CD14-positive monocyte (primary cell): ENCODE results near the gene PDK2. TPM values are rescaled to one million over a fixed set of nuclear protein-coding genes. Genes with fewer than 3 reads are reported as not detected.
A peak's percentile ranks its signal among the peaks of the same experiment; 100 is the strongest.

Experiments
- DNase-seq, 3 donors: peaks; one replicate each; pipeline ENCODE4 v3.0.0-alpha.2; 2011 to 2022
- H2AFZ ChIP-seq: 2 replicates; pipeline ENCODE4 v1.6.0; 2012; ENCODE audit warnings: mild to moderate bottlenecking, low read depth, low read length, inconsistent platforms; ENCODE audit not compliant: insufficient read depth, poor library complexity, severe bottlenecking
- H3K27ac ChIP-seq, 2 donors: 1 replicate in 1 of 2; 2 replicates in 1 of 2; pipeline ENCODE4 v1.5.1; 2012 to 2013; ENCODE audit warnings: low read length in 2 of 2, control low read depth in 1 of 2, inconsistent platforms in 1 of 2, low read depth in 1 of 2, mild to moderate bottlenecking in 1 of 2
- H3K27me3 ChIP-seq, 2 donors: one replicate each; pipeline versions ENCODE4 v1.6.0 to v1.6.1; 2011 to 2013; ENCODE audit warnings: low read length in 2 of 2; ENCODE audit not compliant: control insufficient read depth in 2 of 2, insufficient read depth in 2 of 2
- H3K36me3 ChIP-seq, 2 donors: replicated peaks in 1 of 2; 1 replicate in 1 of 2; 2 replicates in 1 of 2; pipeline versions ENCODE4 v1.5.1 to v1.6.1; 2012 to 2013; ENCODE audit warnings: low read length in 2 of 2, control low read depth in 1 of 2, inconsistent platforms in 1 of 2, mild to moderate bottlenecking in 1 of 2; ENCODE audit not compliant: insufficient read depth in 2 of 2, control insufficient read depth in 1 of 2
- H3K4me1 ChIP-seq, 2 donors: 1 replicate in 1 of 2; 2 replicates in 1 of 2; pipeline versions ENCODE4 v1.5.1 to v1.6.1; 2012 to 2013; ENCODE audit warnings: low read length in 2 of 2, control low read depth in 1 of 2, inconsistent platforms in 1 of 2, mild to moderate bottlenecking in 1 of 2, moderate library complexity in 1 of 2; ENCODE audit not compliant: insufficient read depth in 2 of 2, control insufficient read depth in 1 of 2
- H3K4me2 ChIP-seq: replicated peaks from 2 replicates; pipeline ENCODE3; 2012; ENCODE audit warnings: low read length, moderate library complexity, mild to moderate bottlenecking; ENCODE audit not compliant: poor library complexity, severe bottlenecking; ENCODE audit errors: extremely low read depth
- H3K4me3 ChIP-seq, 3 experiments: fragments of 200-600 bp in 1 of 3; sonication (generic) in 1 of 3; replicated peaks in 1 of 3; 1 replicate in 2 of 3; 2 replicates in 1 of 3; pipeline ENCODE4 v1.5.1; 2011 to 2013; ENCODE audit warnings: low read length in 3 of 3, mild to moderate bottlenecking in 3 of 3, control low read depth in 2 of 3, low read depth in 2 of 3, inconsistent platforms in 1 of 3, moderate library complexity in 1 of 3
- H3K79me2 ChIP-seq: 2 replicates; pipeline ENCODE4 v1.6.0; 2012; ENCODE audit warnings: mild to moderate bottlenecking, control low read depth, inconsistent platforms, low read length, moderate library complexity; ENCODE audit not compliant: insufficient read depth
- H3K9ac ChIP-seq: 2 replicates; pipeline ENCODE4 v1.6.0; 2017; ENCODE audit warnings: low read length, mild to moderate bottlenecking; ENCODE audit not compliant: insufficient read depth, poor library complexity, severe bottlenecking
- H3K9me3 ChIP-seq, 2 donors: replicated peaks in 1 of 2; 1 replicate in 1 of 2; 2 replicates in 1 of 2; pipeline versions ENCODE4 v1.5.1 to v1.6.1; 2012 to 2013; ENCODE audit warnings: low read length in 2 of 2, control low read depth in 1 of 2; ENCODE audit not compliant: control insufficient read depth in 1 of 2, insufficient read depth in 1 of 2
- H4K20me1 ChIP-seq: 2 replicates; pipeline ENCODE4 v1.6.0; 2012; ENCODE audit warnings: mild to moderate bottlenecking, low read length, control low read depth, moderate library complexity; ENCODE audit not compliant: insufficient read depth
- H3K27ac Mint-ChIP-seq, 7 donors: one replicate each; pipeline ENCODE4 v1.8.0; 2020; ENCODE audit warnings: mild to moderate bottlenecking in 7 of 7, mixed read lengths in 7 of 7, moderate library complexity in 6 of 7, inconsistent platforms in 2 of 7
- H3K27me3 Mint-ChIP-seq, 3 donors: one replicate each; pipeline ENCODE4 v1.8.0; 2021 to 2022; ENCODE audit warnings: low read depth in 3 of 3, mild to moderate bottlenecking in 3 of 3, mixed read lengths in 3 of 3, moderate library complexity in 3 of 3, inconsistent platforms in 1 of 3
- H3K36me3 Mint-ChIP-seq, 2 donors: one replicate each; pipeline ENCODE4 v1.8.0; 2020; ENCODE audit warnings: mixed read lengths in 2 of 2, inconsistent platforms in 1 of 2, mild to moderate bottlenecking in 1 of 2
- H3K4me1 Mint-ChIP-seq: one replicate; pipeline ENCODE4 v1.8.0; 2020; ENCODE audit warnings: mild to moderate bottlenecking, mixed read lengths
- H3K4me3 Mint-ChIP-seq, 2 donors: one replicate each; pipeline ENCODE4 v1.8.0; 2020; ENCODE audit warnings: mild to moderate bottlenecking in 2 of 2, mixed read lengths in 2 of 2, moderate library complexity in 1 of 2
- H3K9me3 Mint-ChIP-seq, 7 donors: one replicate each; pipeline ENCODE4 v1.8.0; 2020 to 2022; ENCODE audit warnings: mixed read lengths in 7 of 7, mild to moderate bottlenecking in 6 of 7, moderate library complexity in 6 of 7, inconsistent platforms in 2 of 7
- WGBS: methylation state at CpG from one replicate; pipeline ENCODE4 v1.1.5; 2013; ENCODE audit warnings: missing lambda C conversion rate; ENCODE audit not compliant: insufficient coverage; 5-methylcytosine and 5-hydroxymethylcytosine counted together
- intact Hi-C, 2 donors: fragments of 100-400 bp; cut with micrococcal nuclease; formaldehyde crosslinking; loops; one replicate each; pipeline versions ENCODE4 v1.15.0 to v1.15.1; 2023
- polyA plus RNA-seq, 3 donors: library from polyadenylated mRNA; depleted of rRNA in 1 of 3; unstranded in 2 of 3; stranded (reverse) in 1 of 3; fragments of 300-500 nt in 2 of 3; fragments of >200 nt in 1 of 3; fragmentation: Illumina TruSeq in 2 of 3; gene quantifications; 1 replicate in 2 of 3; 2 replicates in 1 of 3; pipeline ENCODE4 v1.2.3, GENCODE V29; 2012 to 2021
- TF ChIP-seq, protein P1 (sequence below): fragments of 200-600 bp; IDR thresholded peaks from one replicate; pipeline ENCODE4 v1.8.0; 2022; ENCODE audit warnings: antibody characterized with exemption, mild to moderate bottlenecking

PDK2 gene
- polyA plus RNA-seq, 3 donors: 15.9 to 43.0 (median 23.4) TPM

- WGBS: 86% methylated on average over 8 of the region's 13 CpGs
- TF ChIP-seq, protein P1, sequence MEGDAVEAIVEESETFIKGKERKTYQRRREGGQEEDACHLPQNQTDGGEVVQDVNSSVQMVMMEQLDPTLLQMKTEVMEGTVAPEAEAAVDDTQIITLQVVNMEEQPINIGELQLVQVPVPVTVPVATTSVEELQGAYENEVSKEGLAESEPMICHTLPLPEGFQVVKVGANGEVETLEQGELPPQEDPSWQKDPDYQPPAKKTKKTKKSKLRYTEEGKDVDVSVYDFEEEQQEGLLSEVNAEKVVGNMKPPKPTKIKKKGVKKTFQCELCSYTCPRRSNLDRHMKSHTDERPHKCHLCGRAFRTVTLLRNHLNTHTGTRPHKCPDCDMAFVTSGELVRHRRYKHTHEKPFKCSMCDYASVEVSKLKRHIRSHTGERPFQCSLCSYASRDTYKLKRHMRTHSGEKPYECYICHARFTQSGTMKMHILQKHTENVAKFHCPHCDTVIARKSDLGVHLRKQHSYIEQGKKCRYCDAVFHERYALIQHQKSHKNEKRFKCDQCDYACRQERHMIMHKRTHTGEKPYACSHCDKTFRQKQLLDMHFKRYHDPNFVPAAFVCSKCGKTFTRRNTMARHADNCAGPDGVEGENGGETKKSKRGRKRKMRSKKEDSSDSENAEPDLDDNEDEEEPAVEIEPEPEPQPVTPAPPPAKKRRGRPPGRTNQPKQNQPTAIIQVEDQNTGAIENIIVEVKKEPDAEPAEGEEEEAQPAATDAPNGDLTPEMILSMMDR: no peak
- Mint-ChIP-seq H3K4me3 (no peak overlapping the region), H3K27me3 (peaks cover 0 to under 1% (median 0%) of the 10 kb centered on the region in 3 donors), H3K36me3 (peaks cover 34 to 69% of the 10 kb centered on the region in 2 donors), H3K27ac (no peak overlapping the region), H3K4me1 (no peaks in the 10 kb centered on the region), H3K9me3 (no peaks in the 10 kb centered on the region)
- Histone ChIP-seq H4K20me1 (no peaks in the 10 kb centered on the region), H3K4me2 (no peak overlapping the region), H3K27ac (no peak overlapping the region), H3K9me3 (no peaks in the 10 kb centered on the region), H3K79me2 (no peaks in the 10 kb centered on the region), H2AFZ (no peak overlapping the region), H3K27me3 (no peaks in the 10 kb centered on the region), H3K36me3 (peaks cover 32 to 41% of the 10 kb centered on the region in 2 donors), H3K9ac (no peak overlapping the region), H3K4me3 (no peak overlapping the region), H3K4me1 (no peaks in the 10 kb centered on the region)
- intact Hi-C loops: no loop called here
- no peak for DNase-seq
Measured at GRCh38 chr17:50106393-50107131, 11.4 kb downstream of the PDK2 start.

DNA sequence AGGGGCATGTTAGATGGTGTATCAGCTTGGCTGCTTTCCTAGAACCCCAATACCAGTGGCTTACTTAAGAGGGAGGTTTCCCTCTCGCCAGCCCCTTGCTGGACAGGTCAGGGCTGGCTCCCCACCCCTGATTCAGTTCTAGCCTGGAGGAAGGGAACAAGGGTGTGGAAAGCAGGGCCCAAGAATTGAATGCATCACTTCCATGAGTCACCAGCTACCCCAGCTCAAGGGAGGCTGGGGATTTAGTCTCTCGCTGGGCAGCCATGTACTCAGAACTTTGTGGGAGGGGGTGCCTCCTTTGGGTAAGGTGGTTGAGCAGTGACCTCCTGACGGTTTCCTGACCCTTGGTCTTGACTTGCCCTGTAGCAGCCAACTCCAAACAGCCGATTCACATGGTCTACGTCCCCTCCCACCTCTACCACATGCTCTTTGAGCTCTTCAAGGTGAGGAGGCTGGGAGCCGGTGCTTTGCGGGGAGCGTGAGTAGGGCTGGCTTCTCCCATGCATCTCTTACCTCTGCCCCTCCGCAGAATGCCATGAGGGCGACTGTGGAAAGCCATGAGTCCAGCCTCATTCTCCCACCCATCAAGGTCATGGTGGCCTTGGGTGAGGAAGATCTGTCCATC lies 12.8 kb downstream of the PDK2 start:
- Histone ChIP-seq H2AFZ (no peak overlapping the region), H3K4me1 (no peaks in the 10 kb centered on the region), H3K9ac (no peak overlapping the region), H3K4me3 (no peak overlapping the region), H3K79me2 (no peaks in the 10 kb centered on the region), H3K9me3 (no peaks in the 10 kb centered on the region), H3K27me3 (no peaks in the 10 kb centered on the region), H3K36me3 (peaks cover 32 to 41% of the 10 kb centered on the region in 2 donors), H3K4me2 (no peak overlapping the region), H4K20me1 (no peaks in the 10 kb centered on the region), H3K27ac (no peak overlapping the region)
- Mint-ChIP-seq H3K27me3 (peaks cover 0 to 2% (median under 1%) of the 10 kb centered on the region in 3 donors), H3K4me3 (no peak overlapping the region), H3K4me1 (no peaks in the 10 kb centered on the region), H3K9me3 (no peaks in the 10 kb centered on the region), H3K36me3 (peaks cover 34 to 60% of the 10 kb centered on the region in 2 donors), H3K27ac (peak overlapping the region in 1 of 7 donors; percentile 48)
- intact Hi-C loops: no loop called here
- WGBS: no CpG with 5 or more reads among the region's 10 CpGs
- DNase-seq: no peak
- TF ChIP-seq, protein P1: no peak
